PC-9 (cell line): ENCODE measurements around the gene L3MBTL3. TPM values are rescaled to one million over a fixed set of nuclear protein-coding genes. Genes with fewer than 3 reads are reported as not detected.

Experiments
- BruUV-seq: library from RNA; stranded (reverse); fragments of 400-500 nt; replicated peaks from 2 replicates; lab custom pipeline; 2021; lab: Mats Ljungman, UMichigan
- CTCF ChIA-PET: fragments of 300-600 bp; sonication (Branson Sonifier 250); formaldehyde crosslinking; loops from one replicate; lab custom pipeline; 2022; ENCODE audit warnings: antibody characterized with exemption; lab: Charles Lee
- POLR2A ChIA-PET: fragments of 300-600 bp; sonication (Branson Sonifier 250); formaldehyde crosslinking; loops from one replicate; lab custom pipeline; 2022; ENCODE audit warnings: antibody characterized with exemption; ENCODE audit not compliant: unreplicated experiment; lab: Charles Lee
- DNase-seq, 2 experiments: peaks; one replicate each; pipeline versions ENCODE4 v3.0.0 to v3.0.0-alpha.2; 2015 to 2022; ENCODE audit warnings: mixed read lengths in 1 of 2
- H2AFZ ChIP-seq: fragments of 200-600 bp; sonication (generic); 2 replicates; pipeline ENCODE4 v1.8.1; 2017; ENCODE audit warnings: antibody characterized with exemption
- H3F3A ChIP-seq: fragments of 200-600 bp; sonication (generic); 2 replicates; pipeline ENCODE4 v1.8.1; 2017; ENCODE audit warnings: antibody characterized with exemption, mild to moderate bottlenecking, low read depth; ENCODE audit not compliant: insufficient read depth
- H3K27ac ChIP-seq: fragments of 200-600 bp; sonication (generic); 2 replicates; pipeline ENCODE4 v1.6.1; 2016; ENCODE audit warnings: mixed run types
- H3K27me3 ChIP-seq: fragments of 200-600 bp; sonication (generic); 2 replicates; pipeline ENCODE4 v1.6.1; 2016; ENCODE audit warnings: low read depth, mixed run types; ENCODE audit not compliant: insufficient read depth
- H3K36me3 ChIP-seq: fragments of 200-600 bp; sonication (generic); 2 replicates; pipeline ENCODE4 v1.6.1; 2016; ENCODE audit warnings: low read depth, mixed run types
- H3K4me1 ChIP-seq: fragments of 200-600 bp; sonication (generic); replicated peaks from 2 replicates; pipeline ENCODE4 v1.6.1; 2016; ENCODE audit warnings: mixed run types; ENCODE audit not compliant: insufficient read depth
- H3K4me2 ChIP-seq: fragments of 200-600 bp; sonication (generic); 2 replicates; pipeline ENCODE4 v1.6.1; 2017; ENCODE audit warnings: mixed run types
- H3K4me3 ChIP-seq: fragments of 200-600 bp; sonication (generic); 2 replicates; pipeline ENCODE4 v1.6.1; 2016; ENCODE audit warnings: mixed run types
- H3K79me2 ChIP-seq: fragments of 200-600 bp; sonication (generic); 2 replicates; pipeline ENCODE4 v1.6.1; 2017; ENCODE audit warnings: low read depth, mixed run types
- H3K9me2 ChIP-seq: fragments of 200-600 bp; sonication (generic); 2 replicates; pipeline ENCODE4 v1.8.1; 2017; ENCODE audit warnings: mild to moderate bottlenecking; ENCODE audit not compliant: insufficient read depth
- H3K9me3 ChIP-seq: fragments of 200-600 bp; sonication (generic); 2 replicates; pipeline ENCODE4 v1.8.1; 2016; ENCODE audit warnings: low read depth; ENCODE audit not compliant: insufficient read depth
- H4K20me1 ChIP-seq: fragments of 200-600 bp; sonication (generic); 2 replicates; pipeline ENCODE4 v1.8.1; 2017; ENCODE audit not compliant: insufficient read depth
- CTCF ChIP-seq: fragments of 200-600 bp; sonication (generic); conservative IDR thresholded peaks from 2 replicates; pipeline ENCODE4 v1.6.1; 2017; ENCODE audit warnings: mixed run types, antibody characterized with exemption, mild to moderate bottlenecking, moderate library complexity
- EZH2 ChIP-seq: fragments of 200-600 bp; sonication (generic); IDR thresholded peaks from 2 replicates; pipeline ENCODE4 v1.8.0; 2017; ENCODE audit warnings: antibody characterized with exemption, low read depth
- intact Hi-C: fragments of 100-400 bp; cut with micrococcal nuclease; formaldehyde crosslinking; loops from one replicate; pipeline ENCODE4 v1.10.0; 2022; ENCODE audit not compliant: unreplicated experiment
- total RNA-seq: library from RNA; stranded (reverse); gene quantifications from 2 replicates; pipeline ENCODE4 v1.2.3, GENCODE V29; 2021

Gene L3MBTL3
- total RNA-seq, 1 experiment from 2014 or later: 6.1 TPM

- H3K36me3 ChIP-seq: no peaks in the 10 kb centered on the region
- H2AFZ ChIP-seq: peak overlapping the region; percentile 98
- TF ChIP-seq CTCF (no peak), EZH2 (no peak)
- H3F3A ChIP-seq: peaks cover 5% of the 10 kb centered on the region; the same call in 1 of the 2 replicates
- peak overlapping the region; percentile 78 for H3K4me3 ChIP-seq
- intact Hi-C loops: loop anchor here (1.0 to 5.0 kb wide), 4 partner anchors 287 to 1289 kb away; no protein-coding TSS in a partner anchor
- BruUV-seq: no TSS peak
- no peaks in the 10 kb centered on the region for H3K9me2 ChIP-seq
- H3K9me3 ChIP-seq: no peaks in the 10 kb centered on the region
- ChIA-PET POLR2A (no interaction called here), CTCF (no interaction called here)
- peak in 1 of 2 experiments; percentile 20 for DNase-seq
- no peaks in the 10 kb centered on the region for H3K27me3 ChIP-seq
- H3K4me1 ChIP-seq: no peaks in the 10 kb centered on the region
- peak overlapping the region; percentile 89 for H3K4me2 ChIP-seq
- H4K20me1 ChIP-seq: no peaks in the 10 kb centered on the region
- no peak overlapping the region for H3K27ac ChIP-seq
- H3K79me2 ChIP-seq: no peaks in the 10 kb centered on the region
These were observed 1.1 kb downstream of the L3MBTL3 start for GRCh38 chr6:130019326-130020072.

- Histone ChIP-seq H3K79me2 (no peaks in the 10 kb centered on the region), H3K27ac (no peak overlapping the region)
These were observed 1.9 kb downstream of the L3MBTL3 start for GRCh38 chr6:130020073-130020906.

More at GRCh38 chr6:130020073-130020906, 1.9 kb downstream of the L3MBTL3 start:
- H3K9me2 ChIP-seq: no peaks in the 10 kb centered on the region
- no peaks in the 10 kb centered on the region for H4K20me1 ChIP-seq
- peak overlapping the region; percentile 70 for H3K4me3 ChIP-seq
- no TSS peak for BruUV-seq
- ChIA-PET POLR2A (no interaction called here), CTCF (interaction anchor here (0.8 to 1.0 kb wide), 2 partner anchors 270 to 519 kb away, joined by 3 to 5 read pairs; no protein-coding TSS in a partner anchor)
- intact Hi-C loops: loop anchor here (1.0 to 5.0 kb wide), 4 partner anchors 288 to 1289 kb away; no protein-coding TSS in a partner anchor
- DNase-seq: peak in 1 of 2 experiments; percentile 7
- no peaks in the 10 kb centered on the region for H3K4me1 ChIP-seq
- peak overlapping the region; percentile 89 for H3K4me2 ChIP-seq
- peaks cover 5% of the 10 kb centered on the region; the same call in 1 of the 2 replicates for H3F3A ChIP-seq
- TF ChIP-seq EZH2: no peak
- no peak for TF ChIP-seq CTCF
- H3K9me3 ChIP-seq: no peaks in the 10 kb centered on the region
- H2AFZ ChIP-seq: peak overlapping the region; percentile 94
- H3K27me3 ChIP-seq: no peaks in the 10 kb centered on the region
- no peaks in the 10 kb centered on the region for H3K36me3 ChIP-seq
